Liver (tissue), 3 donors: ENCODE measurements around the gene FN3K.

Experiments used
- ATF3 ChIP-seq: IDR thresholded peaks from 2 replicates; pipeline ENCODE4 v1.6.1; 2016; ENCODE audit warnings: antibody characterized with exemption
- CTCF ChIP-seq: fragments of 150-350 bp; IDR thresholded peaks from 2 replicates; pipeline ENCODE4 v1.5.1; 2017; ENCODE audit warnings: improper control_type of control experiment, low read depth, low read length; ENCODE audit not compliant: missing input control
- EGR1 ChIP-seq, 2 donors: IDR thresholded peaks; 2 replicates each; pipeline ENCODE4 v1.6.1; 2016 to 2018; ENCODE audit warnings: antibody characterized with exemption in 2 of 2, low read depth in 2 of 2
- GABPA ChIP-seq, 2 donors: IDR thresholded peaks in 1 of 2; conservative IDR thresholded peaks in 1 of 2; 2 replicates each; pipeline ENCODE4 v1.6.1; 2016; ENCODE audit warnings: antibody characterized with exemption in 2 of 2, mild to moderate bottlenecking in 1 of 2, moderate library complexity in 1 of 2
- JUND ChIP-seq, 2 donors: IDR thresholded peaks; 2 replicates each; pipeline ENCODE4 v1.6.1; 2016; ENCODE audit warnings: antibody characterized with exemption in 2 of 2
- MAX ChIP-seq: IDR thresholded peaks from 2 replicates; pipeline ENCODE4 v1.6.1; 2016; ENCODE audit warnings: antibody characterized with exemption
- RAD21 ChIP-seq, 2 donors: IDR thresholded peaks; 2 replicates each; pipeline ENCODE4 v1.6.1; 2016; ENCODE audit warnings: antibody characterized with exemption in 2 of 2, mild to moderate bottlenecking in 2 of 2
- TAF1 ChIP-seq: conservative IDR thresholded peaks from 2 replicates; pipeline ENCODE4 v1.6.1; 2016; ENCODE audit warnings: antibody characterized with exemption, mild to moderate bottlenecking
- YY1 ChIP-seq: IDR thresholded peaks from 2 replicates; pipeline ENCODE4 v1.6.1; 2016; ENCODE audit warnings: antibody characterized with exemption, mild to moderate bottlenecking
- ZBTB33 ChIP-seq: IDR thresholded peaks from 2 replicates; pipeline ENCODE4 v1.6.1; 2016; ENCODE audit warnings: antibody characterized with exemption
- donor health status: healthy.
- donor health status: healthy.

GRCh38 chr17:82703935-82704865, 31.2 kb upstream of the FN3K start:
- TF ChIP-seq CTCF (no peak), YY1 (peak; percentile 32), ZBTB33 (no peak), RAD21 (IDR thresholded peaks at IDR 0.05) (peak in 1 of 2 donors; percentile 54), GABPA (IDR thresholded peaks at IDR 0.05 in 1 of 2, conservative IDR thresholded peaks at IDR 0.05 in 1 of 2) (no peak), MAX (no peak), ATF3 (no peak), JUND (IDR thresholded peaks at IDR 0.05) (no peak), TAF1 (no peak), EGR1 (IDR thresholded peaks at IDR 0.05; ENCODE audit: low read depth in 2 of 2) (no peak)
